Coronary artery (tissue), 2 donors: ENCODE results near the gene TSPAN5.

ENCODE experiments used
- DNase-seq: peaks from one replicate; pipeline ENCODE4 v3.0.0-alpha.2; 2017; ENCODE audit warnings: low spot score
- H3K27ac ChIP-seq, 2 donors: fragments of 200-600 bp; sonication (generic); one replicate each; pipeline ENCODE4 v1.5.1; 2016 to 2019
- H3K4me3 ChIP-seq: fragments of 200-600 bp; sonication (generic); 2 replicates; pipeline ENCODE4 v1.5.1; 2016; ENCODE audit warnings: mild to moderate bottlenecking, moderate library complexity
- CTCF ChIP-seq: fragments of 200-600 bp; sonication (generic); IDR thresholded peaks from one replicate; pipeline ENCODE4 v1.5.1; 2019; ENCODE audit warnings: antibody characterized with exemption

TSPAN5 gene

GRCh38 chr4:98608356-98608755, 50.1 kb downstream of the TSPAN5 start:
- DNase-seq = no peak
- Histone ChIP-seq H3K4me3 (no peak overlapping the region), H3K27ac (no peak overlapping the region)
- TF ChIP-seq CTCF = no peak

- no peak for DNase-seq
- Histone ChIP-seq H3K27ac (no peak overlapping the region), H3K4me3 (no peak overlapping the region)
- TF ChIP-seq CTCF = no peak
Measured at GRCh38 chr4:98606894-98607293, 51.5 kb downstream of the TSPAN5 start.

- Histone ChIP-seq H3K4me3 (no peak overlapping the region), H3K27ac (no peak overlapping the region)
- no peak for TF ChIP-seq CTCF
- DNase-seq = no peak
Measured at GRCh38 chr4:98605216-98605615, 53.2 kb downstream of the TSPAN5 start.

- no peak for DNase-seq
- Histone ChIP-seq H3K27ac (no peak overlapping the region), H3K4me3 (no peak overlapping the region)
- TF ChIP-seq CTCF = no peak
Measured at GRCh38 chr4:98604723-98605122, 53.7 kb downstream of the TSPAN5 start.

- Histone ChIP-seq H3K4me3 (no peak overlapping the region), H3K27ac (no peak overlapping the region)
Measured at GRCh38 chr4:98603683-98604521, 54.5 kb downstream of the TSPAN5 start.

GRCh38 chr4:98602270-98602669, 56.1 kb downstream of the TSPAN5 start:
- Histone ChIP-seq H3K27ac (no peak overlapping the region), H3K4me3 (no peak overlapping the region)
- no peak for TF ChIP-seq CTCF
- no peak for DNase-seq

More at GRCh38 chr4:98603683-98604521, 54.5 kb downstream of the TSPAN5 start:
- no peak for TF ChIP-seq CTCF
- no peak for DNase-seq

- no peak for TF ChIP-seq CTCF
- H3K27ac ChIP-seq = no peak overlapping the region
- no peak overlapping the region for H3K4me3 ChIP-seq
- no peak for DNase-seq
Measured at GRCh38 chr4:98601708-98602107, 56.7 kb downstream of the TSPAN5 start.
